ENCODE data around the gene CFAP65. TPM values are rescaled to one million over a fixed set of nuclear protein-coding genes. Genes with fewer than 3 reads are reported as not detected.

The CFAP65 gene
- polyA plus RNA-seq, 12 donors: 0.08 TPM; not detected in 11

GRCh38 chr2:218992703-218993344 is 48.5 kb downstream of the CFAP65 start:
- DNase-seq: no peak

GRCh38 chr2:218992196-218992595 is 49.1 kb downstream of the CFAP65 start:
- no peak for DNase-seq

GRCh38 chr2:218991674-218992168 is 49.6 kb downstream of the CFAP65 start:
- no peak for DNase-seq

- no peak for DNase-seq
Observed at GRCh38 chr2:218990612-218991011, 50.7 kb downstream of the CFAP65 start.

- no peak for DNase-seq
Observed at GRCh38 chr2:218990052-218990451, 51.3 kb downstream of the CFAP65 start.

GRCh38 chr2:218988650-218989049 is 52.7 kb downstream of the CFAP65 start:
- DNase-seq: no peak

GRCh38 chr2:218988164-218988563 is 53.2 kb downstream of the CFAP65 start:
- DNase-seq: no peak

- no peak for DNase-seq
Observed at GRCh38 chr2:218986148-218986761, 55.1 kb downstream of the CFAP65 start.

GRCh38 chr2:218985325-218986091 is 55.8 kb downstream of the CFAP65 start:
- DNase-seq: no peak

- no peak for DNase-seq
Observed at GRCh38 chr2:218985021-218985324, 56.3 kb downstream of the CFAP65 start, which contains the start of gene FEV. TSS of gene FEV (minus strand) at chr2:218985184. CDS start at chr2:218985075, 109 bp downstream.

- peak; percentile 41 for DNase-seq
Observed at GRCh38 chr2:218984239-218985020, 56.9 kb downstream of the CFAP65 start.

GRCh38 chr2:218983934-218984238 is 57.4 kb downstream of the CFAP65 start:
- no peak for DNase-seq

- DNase-seq: no peak
Observed at GRCh38 chr2:218983263-218983933, 57.9 kb downstream of the CFAP65 start.

- no peak for DNase-seq
Observed at GRCh38 chr2:218982586-218983262, 58.6 kb downstream of the CFAP65 start.

GRCh38 chr2:218981881-218982585 is 59.3 kb downstream of the CFAP65 start:
- peak; percentile 45 for DNase-seq

GRCh38 chr2:218981390-218981880 is 59.9 kb downstream of the CFAP65 start:
- no peak for DNase-seq

- no peak for DNase-seq
Observed at GRCh38 chr2:218980735-218981389, 60.5 kb downstream of the CFAP65 start.

- peak; percentile 78 for DNase-seq
Observed at GRCh38 chr2:218979846-218980734, 61.2 kb downstream of the CFAP65 start.

Measured in muscle of arm (tissue), 12 donors.